Endothelial cell (in vitro differentiated cells): Measurements from ENCODE around the gene OR10A6. TPM values are rescaled to one million over a fixed set of nuclear protein-coding genes. Genes with fewer than 3 reads are reported as not detected.

Experiments used
- DNase-seq: peaks from one replicate; pipeline ENCODE4 v3.0.0; 2021; ENCODE audit warnings: low spot score
- H3K27ac Mint-ChIP-seq: one replicate; pipeline ENCODE4 v1.8.0; 2021; ENCODE audit warnings: mixed read lengths, inconsistent platforms; ENCODE audit not compliant: unreplicated experiment
- H3K27me3 Mint-ChIP-seq: one replicate; pipeline ENCODE4 v1.8.0; 2021; ENCODE audit warnings: mild to moderate bottlenecking, moderate library complexity, mixed read lengths, inconsistent platforms; ENCODE audit not compliant: unreplicated experiment
- H3K36me3 Mint-ChIP-seq: one replicate; pipeline ENCODE4 v1.8.0; 2021; ENCODE audit warnings: mild to moderate bottlenecking, low read depth, mixed read lengths, inconsistent platforms; ENCODE audit not compliant: unreplicated experiment
- H3K4me1 Mint-ChIP-seq: one replicate; pipeline ENCODE4 v1.8.0; 2021; ENCODE audit warnings: mild to moderate bottlenecking, mixed read lengths, inconsistent platforms; ENCODE audit not compliant: unreplicated experiment
- H3K4me3 Mint-ChIP-seq: one replicate; pipeline ENCODE4 v1.8.0; 2021; ENCODE audit warnings: mild to moderate bottlenecking, mixed read lengths, inconsistent platforms; ENCODE audit not compliant: unreplicated experiment
- H3K9me3 Mint-ChIP-seq: one replicate; pipeline ENCODE4 v1.8.0; 2021; ENCODE audit warnings: mixed read lengths, inconsistent platforms; ENCODE audit not compliant: unreplicated experiment
- total RNA-seq: library from RNA; stranded (reverse); fragmentation: NEBNext Ultra II Directional; extraction: Animal tissue kit (Norgen Biotek cat#: 25700); gene quantifications from one replicate; pipeline ENCODE4 v1.2.1, GENCODE V29; 2021; ENCODE audit not compliant: unreplicated experiment
- TF ChIP-seq, protein P1 (sequence below): fragments of 200-600 bp; sonication (generic); IDR thresholded peaks from one replicate; pipeline ENCODE4 v1.5.0; 2021; ENCODE audit warnings: antibody characterized with exemption; ENCODE audit not compliant: unreplicated experiment

Gene OR10A6
- total RNA-seq, 1 donor from 2014 or later = not detected

DNA sequence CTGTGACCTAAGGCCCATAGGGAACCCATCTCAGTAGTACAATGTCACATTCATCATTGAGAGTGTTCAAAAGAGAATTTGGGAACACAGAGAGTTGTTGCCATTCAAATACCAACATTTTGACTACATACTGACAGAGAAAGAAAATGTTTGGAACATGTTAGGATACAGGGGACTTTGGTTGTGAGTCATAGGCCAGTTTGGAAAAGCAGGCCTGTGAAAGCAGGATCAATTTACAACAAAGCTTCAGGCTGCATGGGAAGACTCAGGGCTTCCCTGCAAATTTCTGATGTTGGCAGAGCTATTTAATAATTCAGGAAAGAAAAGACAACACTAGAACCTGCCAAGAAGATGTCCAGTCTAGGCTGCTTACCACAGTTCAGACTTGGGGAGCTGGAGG lies 33.8 kb upstream of the OR10A6 start:
- H3K36me3 Mint-ChIP-seq = no peaks in the 10 kb centered on the region
- DNase-seq = no peak
- H3K4me1 Mint-ChIP-seq = peaks cover 3% of the 10 kb centered on the region
- no peak overlapping the region for H3K4me3 Mint-ChIP-seq
- H3K27ac Mint-ChIP-seq = no peak overlapping the region
- no peaks in the 10 kb centered on the region for H3K27me3 Mint-ChIP-seq
- TF ChIP-seq, protein P1, sequence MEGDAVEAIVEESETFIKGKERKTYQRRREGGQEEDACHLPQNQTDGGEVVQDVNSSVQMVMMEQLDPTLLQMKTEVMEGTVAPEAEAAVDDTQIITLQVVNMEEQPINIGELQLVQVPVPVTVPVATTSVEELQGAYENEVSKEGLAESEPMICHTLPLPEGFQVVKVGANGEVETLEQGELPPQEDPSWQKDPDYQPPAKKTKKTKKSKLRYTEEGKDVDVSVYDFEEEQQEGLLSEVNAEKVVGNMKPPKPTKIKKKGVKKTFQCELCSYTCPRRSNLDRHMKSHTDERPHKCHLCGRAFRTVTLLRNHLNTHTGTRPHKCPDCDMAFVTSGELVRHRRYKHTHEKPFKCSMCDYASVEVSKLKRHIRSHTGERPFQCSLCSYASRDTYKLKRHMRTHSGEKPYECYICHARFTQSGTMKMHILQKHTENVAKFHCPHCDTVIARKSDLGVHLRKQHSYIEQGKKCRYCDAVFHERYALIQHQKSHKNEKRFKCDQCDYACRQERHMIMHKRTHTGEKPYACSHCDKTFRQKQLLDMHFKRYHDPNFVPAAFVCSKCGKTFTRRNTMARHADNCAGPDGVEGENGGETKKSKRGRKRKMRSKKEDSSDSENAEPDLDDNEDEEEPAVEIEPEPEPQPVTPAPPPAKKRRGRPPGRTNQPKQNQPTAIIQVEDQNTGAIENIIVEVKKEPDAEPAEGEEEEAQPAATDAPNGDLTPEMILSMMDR = no peak
- no peaks in the 10 kb centered on the region for H3K9me3 Mint-ChIP-seq

DNA sequence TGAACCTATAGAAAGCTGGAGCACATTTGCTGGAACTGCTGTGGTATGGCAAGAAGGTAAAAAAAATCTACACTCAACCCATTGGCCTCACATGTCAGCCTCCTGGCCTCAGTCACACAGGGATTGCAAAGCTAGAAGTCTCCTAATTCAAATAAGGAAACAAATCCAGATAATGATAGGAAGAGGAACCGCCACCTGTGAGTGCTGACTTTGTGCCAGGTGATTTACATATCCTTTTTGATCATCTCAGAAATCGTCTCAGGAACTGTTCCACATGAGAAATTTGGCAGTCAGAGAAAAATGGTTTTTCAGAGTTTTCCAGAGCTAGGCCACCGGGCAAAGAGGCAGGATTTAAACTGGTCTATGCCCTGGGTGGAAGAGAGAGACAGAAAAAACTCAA lies 33.2 kb upstream of the OR10A6 start:
- DNase-seq = no peak
- TF ChIP-seq, protein P1 = no peak
- Mint-ChIP-seq H3K36me3 (no peaks in the 10 kb centered on the region), H3K9me3 (no peaks in the 10 kb centered on the region), H3K27me3 (no peaks in the 10 kb centered on the region), H3K4me3 (no peak overlapping the region), H3K4me1 (peaks cover 3% of the 10 kb centered on the region), H3K27ac (no peak overlapping the region)

DNA sequence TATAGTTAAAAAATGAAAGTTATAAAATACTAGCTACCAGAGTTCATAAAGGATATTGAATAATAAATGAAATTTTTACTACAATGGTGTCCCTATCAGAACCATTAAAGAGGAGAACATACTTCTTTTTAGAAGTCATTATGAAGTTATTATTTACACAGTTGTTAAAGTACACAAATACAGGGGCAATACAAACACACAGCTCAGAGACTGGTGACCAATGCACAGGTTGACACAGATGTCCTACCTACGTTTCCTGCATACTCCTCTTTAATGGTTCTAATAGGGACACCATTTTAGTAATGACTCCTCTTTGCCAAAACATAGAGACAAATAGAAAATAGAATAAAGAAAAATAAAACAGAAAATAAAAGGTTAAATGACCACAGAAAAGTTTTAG lies 24.1 kb upstream of the OR10A6 start:
- no peaks in the 10 kb centered on the region for H3K4me1 Mint-ChIP-seq

DNA sequence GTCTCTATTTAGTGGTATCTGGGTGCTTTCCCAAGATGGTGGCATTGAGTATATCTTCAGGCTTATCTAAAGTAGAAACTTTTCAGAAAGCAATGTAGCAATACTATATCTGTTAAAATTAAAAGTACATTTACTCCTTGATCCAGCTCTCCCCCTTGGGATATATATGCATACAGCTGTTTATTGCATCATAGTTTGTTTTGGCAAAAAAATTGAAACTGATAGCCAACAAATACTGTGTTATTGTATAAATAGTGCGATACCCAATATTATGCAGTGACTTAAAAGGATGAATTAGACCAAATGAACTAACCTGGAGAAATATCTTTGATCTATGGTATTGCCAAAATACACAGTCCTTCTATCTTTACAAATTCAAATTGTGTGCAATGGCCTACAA lies 18.9 kb upstream of the OR10A6 start:
- DNase-seq = no peak
- H3K4me3 Mint-ChIP-seq = no peak overlapping the region
- TF ChIP-seq, protein P1 = no peak
- H3K36me3 Mint-ChIP-seq = no peaks in the 10 kb centered on the region
- no peaks in the 10 kb centered on the region for H3K4me1 Mint-ChIP-seq
- H3K27me3 Mint-ChIP-seq = no peaks in the 10 kb centered on the region
- H3K9me3 Mint-ChIP-seq = no peaks in the 10 kb centered on the region
- H3K27ac Mint-ChIP-seq = no peak overlapping the region

More for the DNA sequence above, 24.1 kb upstream of the OR10A6 start:
- Mint-ChIP-seq H3K9me3 (no peaks in the 10 kb centered on the region), H3K4me3 (no peak overlapping the region), H3K36me3 (no peaks in the 10 kb centered on the region), H3K27ac (no peak overlapping the region), H3K27me3 (no peaks in the 10 kb centered on the region)
- no peak for DNase-seq
- TF ChIP-seq, protein P1 = no peak

DNA sequence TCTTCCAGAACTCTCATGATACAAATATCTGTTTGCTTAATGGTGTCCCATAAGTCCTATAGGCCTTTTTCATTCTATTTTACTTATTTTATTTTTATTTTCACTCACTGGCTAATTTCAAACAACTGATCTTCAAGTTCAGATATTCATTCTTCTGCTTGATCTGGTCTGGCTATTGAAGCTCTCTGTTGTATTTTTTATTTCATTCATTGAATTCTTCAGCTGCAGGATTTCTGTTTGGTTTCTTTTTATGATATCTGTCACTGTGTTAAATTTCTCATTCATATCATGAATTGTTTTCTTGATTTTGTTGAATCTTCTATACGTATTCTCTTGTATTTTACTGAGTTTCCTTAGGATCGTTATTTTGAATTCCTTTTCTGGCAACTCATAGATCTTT lies 13.1 kb upstream of the OR10A6 start:
- Mint-ChIP-seq H3K27me3 (no peaks in the 10 kb centered on the region), H3K4me1 (no peaks in the 10 kb centered on the region), H3K36me3 (no peaks in the 10 kb centered on the region), H3K27ac (no peak overlapping the region), H3K9me3 (peaks cover 9% of the 10 kb centered on the region), H3K4me3 (no peak overlapping the region)
- DNase-seq = no peak
- TF ChIP-seq, protein P1 = no peak
